ENCODE measurements around the gene TMEM72.

TMEM72 gene

DNA sequence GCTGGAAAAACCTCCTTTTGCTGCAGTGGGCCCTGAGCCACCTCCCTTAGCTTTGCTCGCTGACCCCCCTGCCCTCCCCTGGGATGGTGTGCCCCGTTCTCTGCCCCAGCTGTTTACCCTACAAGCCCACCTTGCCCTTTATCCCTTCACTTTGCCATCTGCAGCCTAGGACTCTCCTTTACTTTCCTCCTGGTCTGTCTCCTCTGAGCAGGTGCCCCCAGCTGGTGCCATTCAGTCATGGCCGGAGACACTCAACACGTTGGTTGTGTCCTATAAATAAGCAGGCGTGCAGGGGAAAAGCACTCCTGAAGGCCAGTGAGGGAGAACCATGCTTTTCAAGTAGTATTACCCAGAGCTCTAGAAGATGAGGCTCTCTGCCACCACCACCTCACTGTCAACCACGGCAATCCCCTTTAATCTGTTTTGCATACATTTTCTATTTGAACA, 54.5 kb downstream of the TMEM72 start:
- TF ChIP-seq ZFP30 (CRISPR knock-in tag; IDR thresholded peaks at IDR 0.05) (no peak), ZC3H10 (CRISPR knock-in tag; IDR thresholded peaks at IDR 0.05) (no peak), ESRRG (CRISPR knock-in tag; IDR thresholded peaks at IDR 0.05) (no peak), BACH2 (CRISPR knock-in tag; IDR thresholded peaks at IDR 0.05; ENCODE audit: borderline replicate concordance) (no peak), OSR1 (CRISPR knock-in tag; IDR thresholded peaks at IDR 0.05) (no peak), TOX (CRISPR knock-in tag; IDR thresholded peaks at IDR 0.05; ENCODE audit: borderline replicate concordance) (no peak), RARB (CRISPR knock-in tag; IDR thresholded peaks at IDR 0.05) (no peak), GLIS3 (CRISPR knock-in tag; IDR thresholded peaks at IDR 0.05) (no peak), ISL1 (CRISPR knock-in tag; IDR thresholded peaks at IDR 0.05) (no peak), ZNF70 (CRISPR knock-in tag; IDR thresholded peaks at IDR 0.05) (no peak), TCF4 (CRISPR knock-in tag; IDR thresholded peaks at IDR 0.05; ENCODE audit: borderline replicate concordance) (no peak), PPARA (CRISPR knock-in tag; IDR thresholded peaks at IDR 0.05; ENCODE audit: borderline replicate concordance) (no peak)
- TF ChIP-seq, protein P1, sequence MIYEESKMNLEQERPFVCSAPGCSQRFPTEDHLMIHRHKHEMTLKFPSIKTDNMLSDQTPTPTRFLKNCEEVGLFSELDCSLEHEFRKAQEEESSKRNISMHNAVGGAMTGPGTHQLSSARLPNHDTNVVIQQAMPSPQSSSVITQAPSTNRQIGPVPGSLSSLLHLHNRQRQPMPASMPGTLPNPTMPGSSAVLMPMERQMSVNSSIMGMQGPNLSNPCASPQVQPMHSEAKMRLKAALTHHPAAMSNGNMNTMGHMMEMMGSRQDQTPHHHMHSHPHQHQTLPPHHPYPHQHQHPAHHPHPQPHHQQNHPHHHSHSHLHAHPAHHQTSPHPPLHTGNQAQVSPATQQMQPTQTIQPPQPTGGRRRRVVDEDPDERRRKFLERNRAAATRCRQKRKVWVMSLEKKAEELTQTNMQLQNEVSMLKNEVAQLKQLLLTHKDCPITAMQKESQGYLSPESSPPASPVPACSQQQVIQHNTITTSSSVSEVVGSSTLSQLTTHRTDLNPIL (CRISPR knock-in tag; IDR thresholded peaks at IDR 0.05; ENCODE audit: low read depth): no peak
- TF ChIP-seq, protein P2, sequence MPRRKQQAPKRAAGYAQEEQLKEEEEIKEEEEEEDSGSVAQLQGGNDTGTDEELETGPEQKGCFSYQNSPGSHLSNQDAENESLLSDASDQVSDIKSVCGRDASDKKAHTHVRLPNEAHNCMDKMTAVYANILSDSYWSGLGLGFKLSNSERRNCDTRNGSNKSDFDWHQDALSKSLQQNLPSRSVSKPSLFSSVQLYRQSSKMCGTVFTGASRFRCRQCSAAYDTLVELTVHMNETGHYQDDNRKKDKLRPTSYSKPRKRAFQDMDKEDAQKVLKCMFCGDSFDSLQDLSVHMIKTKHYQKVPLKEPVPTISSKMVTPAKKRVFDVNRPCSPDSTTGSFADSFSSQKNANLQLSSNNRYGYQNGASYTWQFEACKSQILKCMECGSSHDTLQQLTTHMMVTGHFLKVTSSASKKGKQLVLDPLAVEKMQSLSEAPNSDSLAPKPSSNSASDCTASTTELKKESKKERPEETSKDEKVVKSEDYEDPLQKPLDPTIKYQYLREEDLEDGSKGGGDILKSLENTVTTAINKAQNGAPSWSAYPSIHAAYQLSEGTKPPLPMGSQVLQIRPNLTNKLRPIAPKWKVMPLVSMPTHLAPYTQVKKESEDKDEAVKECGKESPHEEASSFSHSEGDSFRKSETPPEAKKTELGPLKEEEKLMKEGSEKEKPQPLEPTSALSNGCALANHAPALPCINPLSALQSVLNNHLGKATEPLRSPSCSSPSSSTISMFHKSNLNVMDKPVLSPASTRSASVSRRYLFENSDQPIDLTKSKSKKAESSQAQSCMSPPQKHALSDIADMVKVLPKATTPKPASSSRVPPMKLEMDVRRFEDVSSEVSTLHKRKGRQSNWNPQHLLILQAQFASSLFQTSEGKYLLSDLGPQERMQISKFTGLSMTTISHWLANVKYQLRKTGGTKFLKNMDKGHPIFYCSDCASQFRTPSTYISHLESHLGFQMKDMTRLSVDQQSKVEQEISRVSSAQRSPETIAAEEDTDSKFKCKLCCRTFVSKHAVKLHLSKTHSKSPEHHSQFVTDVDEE (CRISPR knock-in tag; IDR thresholded peaks at IDR 0.05): no peak
- TF ChIP-seq, protein P3, sequence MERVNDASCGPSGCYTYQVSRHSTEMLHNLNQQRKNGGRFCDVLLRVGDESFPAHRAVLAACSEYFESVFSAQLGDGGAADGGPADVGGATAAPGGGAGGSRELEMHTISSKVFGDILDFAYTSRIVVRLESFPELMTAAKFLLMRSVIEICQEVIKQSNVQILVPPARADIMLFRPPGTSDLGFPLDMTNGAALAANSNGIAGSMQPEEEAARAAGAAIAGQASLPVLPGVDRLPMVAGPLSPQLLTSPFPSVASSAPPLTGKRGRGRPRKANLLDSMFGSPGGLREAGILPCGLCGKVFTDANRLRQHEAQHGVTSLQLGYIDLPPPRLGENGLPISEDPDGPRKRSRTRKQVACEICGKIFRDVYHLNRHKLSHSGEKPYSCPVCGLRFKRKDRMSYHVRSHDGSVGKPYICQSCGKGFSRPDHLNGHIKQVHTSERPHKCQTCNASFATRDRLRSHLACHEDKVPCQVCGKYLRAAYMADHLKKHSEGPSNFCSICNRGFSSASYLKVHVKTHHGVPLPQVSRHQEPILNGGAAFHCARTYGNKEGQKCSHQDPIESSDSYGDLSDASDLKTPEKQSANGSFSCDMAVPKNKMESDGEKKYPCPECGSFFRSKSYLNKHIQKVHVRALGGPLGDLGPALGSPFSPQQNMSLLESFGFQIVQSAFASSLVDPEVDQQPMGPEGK (CRISPR knock-in tag; IDR thresholded peaks at IDR 0.05; ENCODE audit: borderline replicate concordance): no peak

DNA sequence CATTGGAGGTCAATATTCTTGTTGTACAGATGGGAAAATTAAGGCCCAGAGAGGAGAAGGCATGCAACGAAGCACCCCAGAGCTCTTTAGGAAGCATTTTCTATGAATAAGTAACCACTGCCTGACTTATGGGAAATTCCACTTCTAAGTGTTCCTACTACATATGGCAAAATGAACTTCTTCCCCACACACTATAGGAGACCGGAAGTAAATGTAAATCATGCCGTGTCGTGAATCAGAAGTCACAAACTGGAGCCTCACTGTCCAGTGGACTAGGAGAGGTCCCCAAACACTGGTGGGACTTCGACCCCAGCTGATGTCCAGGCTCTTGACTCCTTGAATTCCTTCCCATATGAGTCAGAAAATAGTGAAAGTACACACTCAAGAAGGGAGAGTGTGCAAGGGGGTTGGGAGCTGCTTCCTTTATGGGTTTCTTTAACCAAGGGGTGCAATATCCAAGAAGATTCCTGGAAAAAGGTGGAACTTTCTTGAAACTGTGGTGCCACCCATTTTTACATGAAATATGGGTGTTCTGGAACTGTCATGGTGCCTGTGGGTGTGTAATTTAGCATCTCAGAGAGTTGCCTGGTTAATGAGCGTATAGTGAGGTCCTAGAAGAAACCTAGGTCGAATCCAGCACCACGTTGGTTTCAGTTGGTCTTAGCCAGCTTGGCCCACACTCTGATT, 55.1 kb downstream of the TMEM72 start:
- TF ChIP-seq ZNF8 (CRISPR knock-in tag; IDR thresholded peaks at IDR 0.05): no peak
- TF ChIP-seq ZFP3 (CRISPR knock-in tag; IDR thresholded peaks at IDR 0.05): no peak
- ATAC-seq: no peak

More for the DNA sequence above, 54.5 kb downstream of the TMEM72 start:
- ATAC-seq: no peak

- ATAC-seq: peak; percentile 21; the same call in 1 of the 3 replicates
- TF ChIP-seq BACH2 (CRISPR knock-in tag; IDR thresholded peaks at IDR 0.05; ENCODE audit: borderline replicate concordance) (no peak), ZNF8 (CRISPR knock-in tag; IDR thresholded peaks at IDR 0.05) (no peak), GLIS3 (CRISPR knock-in tag; IDR thresholded peaks at IDR 0.05) (no peak), ZC3H10 (CRISPR knock-in tag; IDR thresholded peaks at IDR 0.05) (no peak), ESRRG (CRISPR knock-in tag; IDR thresholded peaks at IDR 0.05) (no peak), SNAI2 (CRISPR knock-in tag; IDR thresholded peaks at IDR 0.05) (no peak), CSDC2 (CRISPR knock-in tag; IDR thresholded peaks at IDR 0.05) (no peak), RARB (CRISPR knock-in tag; IDR thresholded peaks at IDR 0.05) (no peak), OSR1 (CRISPR knock-in tag; IDR thresholded peaks at IDR 0.05) (no peak), ARNTL (CRISPR knock-in tag; IDR thresholded peaks at IDR 0.05; ENCODE audit: borderline replicate concordance, low read depth) (no peak), PPARA (CRISPR knock-in tag; IDR thresholded peaks at IDR 0.05; ENCODE audit: borderline replicate concordance) (no peak), CSRNP3 (CRISPR knock-in tag; IDR thresholded peaks at IDR 0.05) (no peak), TCF4 (CRISPR knock-in tag; IDR thresholded peaks at IDR 0.05; ENCODE audit: borderline replicate concordance) (no peak)
- TF ChIP-seq, protein P4, sequence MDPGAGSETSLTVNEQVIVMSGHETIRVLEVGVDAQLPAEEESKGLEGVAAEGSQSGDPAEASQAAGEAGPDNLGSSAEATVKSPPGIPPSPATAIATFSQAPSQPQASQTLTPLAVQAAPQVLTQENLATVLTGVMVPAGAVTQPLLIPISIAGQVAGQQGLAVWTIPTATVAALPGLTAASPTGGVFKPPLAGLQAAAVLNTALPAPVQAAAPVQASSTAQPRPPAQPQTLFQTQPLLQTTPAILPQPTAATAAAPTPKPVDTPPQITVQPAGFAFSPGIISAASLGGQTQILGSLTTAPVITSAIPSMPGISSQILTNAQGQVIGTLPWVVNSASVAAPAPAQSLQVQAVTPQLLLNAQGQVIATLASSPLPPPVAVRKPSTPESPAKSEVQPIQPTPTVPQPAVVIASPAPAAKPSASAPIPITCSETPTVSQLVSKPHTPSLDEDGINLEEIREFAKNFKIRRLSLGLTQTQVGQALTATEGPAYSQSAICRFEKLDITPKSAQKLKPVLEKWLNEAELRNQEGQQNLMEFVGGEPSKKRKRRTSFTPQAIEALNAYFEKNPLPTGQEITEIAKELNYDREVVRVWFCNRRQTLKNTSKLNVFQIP (CRISPR knock-in tag; IDR thresholded peaks at IDR 0.05; ENCODE audit: borderline replicate concordance, low read depth): no peak
- TF ChIP-seq, protein P3 (CRISPR knock-in tag; IDR thresholded peaks at IDR 0.05; ENCODE audit: borderline replicate concordance): no peak
- TF ChIP-seq, protein P2 (CRISPR knock-in tag; IDR thresholded peaks at IDR 0.05): no peak
Observed at GRCh38 chr10:44966816-44967509, 55.8 kb downstream of the TMEM72 start.

All from SK-N-SH treated with all-trans-retinoic acid at 6 μM for 48 hours (cell line).